D341Med (cell line): Measurements from ENCODE around the gene C1orf53.
"Not testable (repeated sequence)": the region's sequence is repeated elsewhere in the genome, so short reads cannot be mapped to it uniquely, and the experiment has no call there.

Experiments used
- DNase-seq: peaks from one replicate; pipeline ENCODE4 v3.0.0; 2012; ENCODE audit warnings: low spot score

Gene C1orf53

GRCh38 chr1:197902454-197903195 lies at the start of gene C1orf53:
TSS of gene C1orf53 (plus strand) at chr1:197902630. CDS start at chr1:197902650, 20 bp downstream.
- DNase-seq: peak; percentile 99

GRCh38 chr1:197855751-197856150 lies 46.7 kb upstream of the C1orf53 start:
- DNase-seq: not testable (repeated sequence)

- DNase-seq: no peak
Observed at GRCh38 chr1:197857477-197857876, 45.0 kb upstream of the C1orf53 start.

GRCh38 chr1:197859024-197859423 lies 43.4 kb upstream of the C1orf53 start:
- DNase-seq: no peak

- no peak for DNase-seq
Observed at GRCh38 chr1:197862221-197862620, 40.2 kb upstream of the C1orf53 start.

GRCh38 chr1:197862671-197863070 lies 39.8 kb upstream of the C1orf53 start:
- DNase-seq: no peak

- no peak for DNase-seq
Observed at GRCh38 chr1:197865809-197866208, 36.6 kb upstream of the C1orf53 start.

- peak; percentile 73 for DNase-seq
Observed at GRCh38 chr1:197868751-197869489, 33.5 kb upstream of the C1orf53 start.

GRCh38 chr1:197869490-197870077 lies 32.8 kb upstream of the C1orf53 start:
- DNase-seq: no peak

GRCh38 chr1:197876894-197877293 lies 25.5 kb upstream of the C1orf53 start:
- DNase-seq: no peak

GRCh38 chr1:197880385-197880784 lies 22.0 kb upstream of the C1orf53 start:
- not testable (repeated sequence) for DNase-seq

GRCh38 chr1:197882241-197882640 lies 20.2 kb upstream of the C1orf53 start:
- DNase-seq: not testable (repeated sequence)

- no peak for DNase-seq
Observed at GRCh38 chr1:197884173-197884572, 18.3 kb upstream of the C1orf53 start.

GRCh38 chr1:197890936-197891335 lies 11.5 kb upstream of the C1orf53 start:
- no peak for DNase-seq

- DNase-seq: no peak
Observed at GRCh38 chr1:197892684-197893083, 9.7 kb upstream of the C1orf53 start.

- DNase-seq: no peak
Observed at GRCh38 chr1:197896301-197896700, 6.1 kb upstream of the C1orf53 start.

- DNase-seq: no peak
Observed at GRCh38 chr1:197899037-197899436, 3.4 kb upstream of the C1orf53 start.

GRCh38 chr1:197902131-197902453 lies 338 bp upstream of the C1orf53 start:
- DNase-seq: no peak

- DNase-seq: no peak
Observed at GRCh38 chr1:197903196-197903514, 725 bp downstream of the C1orf53 start.

- DNase-seq: no peak
Observed at GRCh38 chr1:197904126-197904787, 1.8 kb downstream of the C1orf53 start.

- no peak for DNase-seq
Observed at GRCh38 chr1:197905699-197906351, 3.4 kb downstream of the C1orf53 start.
